GM23248 (cell line): ENCODE data around the gene TXLNA. TPM values are rescaled to one million over a fixed set of nuclear protein-coding genes. Genes with fewer than 3 reads are reported as not detected.
A peak's percentile ranks its signal among the peaks of the same experiment; 100 is the strongest.

ENCODE experiments used
- DNase-seq: peaks from one replicate; pipeline ENCODE4 v3.0.0-alpha.2; 2015
- H2AFZ ChIP-seq: fragments of 200-600 bp; sonication (generic); 2 replicates; pipeline ENCODE4 v1.6.1; 2016; ENCODE audit warnings: antibody characterized with exemption
- H3F3A ChIP-seq: fragments of 200-600 bp; sonication (generic); 2 replicates; pipeline ENCODE4 v1.6.1; 2016; ENCODE audit warnings: mild to moderate bottlenecking, antibody characterized with exemption, mixed run types; ENCODE audit not compliant: insufficient read depth
- H3K27ac ChIP-seq: fragments of 200-600 bp; sonication (generic); 2 replicates; pipeline ENCODE4 v1.5.1; 2016; ENCODE audit warnings: mild to moderate bottlenecking
- H3K27me3 ChIP-seq: fragments of 200-600 bp; sonication (generic); replicated peaks from 2 replicates; pipeline ENCODE4 v1.6.1; 2016; ENCODE audit warnings: mild to moderate bottlenecking; ENCODE audit not compliant: insufficient read depth
- H3K36me3 ChIP-seq: fragments of 200-600 bp; sonication (generic); 2 replicates; pipeline ENCODE4 v1.6.1; 2016; ENCODE audit warnings: low read depth, mild to moderate bottlenecking
- H3K4me1 ChIP-seq: fragments of 200-600 bp; sonication (generic); 2 replicates; pipeline ENCODE4 v1.6.1; 2016; ENCODE audit warnings: mild to moderate bottlenecking; ENCODE audit not compliant: insufficient read depth
- H3K4me2 ChIP-seq: fragments of 200-600 bp; sonication (generic); one replicate; pipeline ENCODE4 v1.6.1; 2016; ENCODE audit warnings: mild to moderate bottlenecking; ENCODE audit not compliant: unreplicated experiment
- H3K4me3 ChIP-seq: fragments of 200-600 bp; sonication (generic); 2 replicates; pipeline ENCODE4 v1.5.1; 2016; ENCODE audit warnings: mild to moderate bottlenecking
- H3K79me2 ChIP-seq: fragments of 200-600 bp; sonication (generic); 2 replicates; pipeline ENCODE4 v1.6.1; 2016; ENCODE audit warnings: mild to moderate bottlenecking; ENCODE audit not compliant: insufficient read depth
- H3K9ac ChIP-seq: fragments of 200-600 bp; sonication (generic); 2 replicates; pipeline ENCODE4 v1.6.1; 2016; ENCODE audit warnings: mild to moderate bottlenecking
- H3K9me2 ChIP-seq: fragments of 200-600 bp; sonication (generic); 2 replicates; pipeline ENCODE4 v1.6.1; 2016; ENCODE audit warnings: mixed run types, mild to moderate bottlenecking, moderate library complexity; ENCODE audit not compliant: insufficient read depth
- H3K9me3 ChIP-seq: fragments of 200-600 bp; sonication (generic); one replicate; pipeline ENCODE4 v1.6.1; 2017; ENCODE audit warnings: low read depth
- H4K20me1 ChIP-seq: fragments of 200-600 bp; sonication (generic); 2 replicates; pipeline ENCODE4 v1.6.0; 2016; ENCODE audit not compliant: insufficient read depth
- EZH2 ChIP-seq: fragments of 200-600 bp; sonication (generic); IDR thresholded peaks from 2 replicates; pipeline ENCODE4 v1.6.1; 2018; ENCODE audit warnings: antibody characterized with exemption, mild to moderate bottlenecking; ENCODE audit not compliant: insufficient read depth, poor library complexity, severe bottlenecking
- EZH2phosphoT487 ChIP-seq: fragments of 200-600 bp; sonication (generic); IDR thresholded peaks from 2 replicates; pipeline ENCODE4 v1.6.1; 2018; ENCODE audit warnings: antibody characterized with exemption, moderate library complexity, mild to moderate bottlenecking, low read depth; ENCODE audit not compliant: insufficient read depth
- WGBS, 2 experiments: methylation state at CpG; one replicate each; pipeline ENCODE4 v1.1.6; 2015 to 2017; ENCODE audit warnings: low lambda C conversion rate in 2 of 2, low coverage in 1 of 2; ENCODE audit errors: missing lambda C conversion rate in 2 of 2; 5-methylcytosine and 5-hydroxymethylcytosine counted together
- in situ Hi-C: fragments of 300-500 bp; cut with MboI; formaldehyde crosslinking; loops from 2 replicates; pipeline ENCODE4 v1.15.0; 2020
- polyA plus RNA-seq: library from polyadenylated mRNA; unstranded; fragments of >200 nt; fragmentation: Nextera tagmentation; extraction: Ambion mirVana; gene quantifications from 2 replicates; pipeline ENCODE4 v1.2.1, GENCODE V29; 2016
- total RNA-seq: library from RNA; depleted of rRNA; stranded (reverse); fragments of >200 nt; shearing (Covaris generic); gene quantifications from 2 replicates; pipeline ENCODE4 v1.2.3, GENCODE V29; 2014

Gene TXLNA
- total and polyA plus RNA-seq, 2 experiments from 2014 or later: 77.6 to 92.1 TPM

- Histone ChIP-seq H3K4me3 (no peak overlapping the region), H3K27me3 (no peaks in the 10 kb centered on the region), H2AFZ (no peak overlapping the region), H3K9ac (no peak overlapping the region), H3K4me1 (peaks cover 14% of the 10 kb centered on the region), H3F3A (peaks cover 33% of the 10 kb centered on the region), H3K36me3 (peaks cover 40% of the 10 kb centered on the region), H3K27ac (no peak overlapping the region), H3K9me2 (no peaks in the 10 kb centered on the region), H3K4me2 (no peak overlapping the region), H3K9me3 (no peaks in the 10 kb centered on the region), H4K20me1 (no peaks in the 10 kb centered on the region), H3K79me2 (0 out of 2 replicates have a peak, but pooled peaks cover 7% of the 10 kb centered on the region)
- no peak for DNase-seq
- in situ Hi-C loops: no loop called here
- TF ChIP-seq EZH2 (no peak), EZH2phosphoT487 (no peak)
- 82 to 83% methylated on average over 5 of the region's 5 CpGs for WGBS, 2 experiments
Observed at GRCh38 chr1:32231843-32232432, 52.5 kb downstream of the TXLNA start.

- in situ Hi-C loops: no loop called here
- peaks cover 16% of the 10 kb centered on the region for H3K4me1 ChIP-seq
- H3K27ac ChIP-seq: no peak overlapping the region
- no peak overlapping the region for H3K4me2 ChIP-seq
- no peak overlapping the region for H3K4me3 ChIP-seq
- 0 out of 2 replicates have a peak, but pooled peaks cover 2% of the 10 kb centered on the region for H3K79me2 ChIP-seq
- no peak for DNase-seq
- H4K20me1 ChIP-seq: no peaks in the 10 kb centered on the region
- no peaks in the 10 kb centered on the region for H3K27me3 ChIP-seq
- TF ChIP-seq EZH2: no peak
- TF ChIP-seq EZH2phosphoT487: no peak
- 88 to 91% methylated on average over 8 of the region's 8 CpGs for WGBS, 2 experiments
- H3K36me3 ChIP-seq: peaks cover 34% of the 10 kb centered on the region
- H3K9me2 ChIP-seq: no peaks in the 10 kb centered on the region
- H3F3A ChIP-seq: peaks cover 35% of the 10 kb centered on the region
- no peak overlapping the region for H3K9ac ChIP-seq
- no peak overlapping the region for H2AFZ ChIP-seq
- H3K9me3 ChIP-seq: no peaks in the 10 kb centered on the region
Observed at GRCh38 chr1:32232558-32233304, 53.3 kb downstream of the TXLNA start.

- Histone ChIP-seq H3K36me3 (peaks cover 16% of the 10 kb centered on the region), H3K4me1 (peaks cover 16% of the 10 kb centered on the region), H3K9me3 (no peaks in the 10 kb centered on the region), H2AFZ (no peak overlapping the region), H3K4me3 (no peak overlapping the region), H3K79me2 (no peaks in the 10 kb centered on the region), H3K27ac (peak overlapping the region; percentile 91), H3K9ac (0 out of 2 replicates have a peak overlapping the region, but pooled peaks have one; percentile 65), H3K4me2 (no peak overlapping the region), H3F3A (peaks cover 34% of the 10 kb centered on the region), H3K27me3 (no peaks in the 10 kb centered on the region), H4K20me1 (no peaks in the 10 kb centered on the region), H3K9me2 (no peaks in the 10 kb centered on the region)
- TF ChIP-seq EZH2: no peak
- no peak for TF ChIP-seq EZH2phosphoT487
- 92 to 98% methylated on average over 7 of the region's 7 CpGs for WGBS, 2 experiments
- DNase-seq: no peak
- in situ Hi-C loops: no loop called here
Observed at GRCh38 chr1:32234792-32235191, 55.3 kb downstream of the TXLNA start.

GRCh38 chr1:32239337-32239736 is 59.9 kb downstream of the TXLNA start:
- peaks cover 38% of the 10 kb centered on the region for H3F3A ChIP-seq
- no peak for DNase-seq
- 89 to 94% methylated on average over 4 of the region's 4 CpGs for WGBS, 2 experiments
- H3K27me3 ChIP-seq: no peaks in the 10 kb centered on the region
- H3K79me2 ChIP-seq: no peaks in the 10 kb centered on the region
- no peak overlapping the region for H3K9ac ChIP-seq
- no peak overlapping the region for H3K27ac ChIP-seq
- TF ChIP-seq EZH2 (no peak), EZH2phosphoT487 (no peak)
- H3K4me2 ChIP-seq: no peak overlapping the region
- H3K4me3 ChIP-seq: no peak overlapping the region
- in situ Hi-C loops: no loop called here
- H3K9me3 ChIP-seq: no peaks in the 10 kb centered on the region
- H3K36me3 ChIP-seq: no peaks in the 10 kb centered on the region
- H4K20me1 ChIP-seq: no peaks in the 10 kb centered on the region
- no peak overlapping the region for H2AFZ ChIP-seq
- H3K9me2 ChIP-seq: no peaks in the 10 kb centered on the region
- H3K4me1 ChIP-seq: peaks cover 20% of the 10 kb centered on the region
